ENCODE data around the gene YWHAB. TPM values are rescaled to one million over a fixed set of nuclear protein-coding genes. Genes with fewer than 3 reads are reported as not detected.

Gene YWHAB
- 188 to 221 TPM (median 199 TPM) in 5 replicates for total RNA-seq (2022; extraction: Qiagen RNA extraction)

GRCh38 chr20:44885392-44886265 lies at the start of gene YWHAB:
Gene YWHAB, plus strand, starts transcription at chr20:44885705. Its CDS starts 15,829 bp downstream, at chr20:44901534.

GRCh38 chr20:44909872-44910689 lies 24.6 kb downstream of the YWHAB start, which contains the start of gene PABPC1L:
Gene PABPC1L, plus strand, starts transcription at chr20:44910060. Its CDS starts 84 bp downstream, at chr20:44910144.

Other genes with a start within 250 kb of the YWHAB start
- gene ADA, start 234.0 kb upstream of the YWHAB start, total RNA-seq (2022; extraction: Qiagen RNA extraction), result 49.1 to 60.9 TPM (median 52.1 TPM) in 5 replicates
- gene CCN5, start 170.3 kb upstream of the YWHAB start, total RNA-seq (2022; extraction: Qiagen RNA extraction), result 26.1 to 39.6 TPM (median 26.8 TPM) in 5 replicates
- gene KCNK15, start 139.8 kb upstream of the YWHAB start, total RNA-seq (2022; extraction: Qiagen RNA extraction), result 0.31 to 0.72 TPM (median 0.53 TPM) in 5 replicates
- gene RIMS4, start 75.2 kb upstream of the YWHAB start, total RNA-seq (2022; extraction: Qiagen RNA extraction), result 1.5 to 2.0 TPM (median 1.8 TPM) in 5 replicates
- gene PABPC1L, start 24.4 kb downstream of the YWHAB start, total RNA-seq (2022; extraction: Qiagen RNA extraction), result 12.6 to 16.8 TPM (median 15.4 TPM) in 5 replicates
- 38.2 to 44.5 TPM (median 42.0 TPM) in 5 replicates for gene TOMM34, start 74.7 kb downstream of the YWHAB start, total RNA-seq (2022; extraction: Qiagen RNA extraction)
- 11.1 to 16.9 TPM (median 13.4 TPM) in 5 replicates for gene STK4, start 80.8 kb downstream of the YWHAB start, total RNA-seq (2022; extraction: Qiagen RNA extraction)
- gene KCNS1, start 215.4 kb downstream of the YWHAB start, total RNA-seq (2022; extraction: Qiagen RNA extraction), result not detected in 5 replicates
- gene WFDC5, start 229.5 kb downstream of the YWHAB start, total RNA-seq (2022; extraction: Qiagen RNA extraction), result not detected in 5 replicates
- gene WFDC12, start 238.8 kb downstream of the YWHAB start, total RNA-seq (2022; extraction: Qiagen RNA extraction), result not detected in 5 replicates